Sigmoid colon (tissue), 7 donors: ENCODE data around the gene TNIK. TPM values are rescaled to one million over a fixed set of nuclear protein-coding genes. Genes with fewer than 3 reads are reported as not detected.

ENCODE experiments used
- DNase-seq: peaks from one replicate; pipeline ENCODE4 v3.0.0-alpha.2; 2019
- H3K27ac ChIP-seq, 4 donors: fragments of 200-600 bp; sonication (generic); one replicate each; pipeline ENCODE4 v1.5.1; 2016 to 2019; ENCODE audit warnings: mild to moderate bottlenecking in 1 of 4
- H3K27me3 ChIP-seq, 3 donors: fragments of 200-600 bp; sonication (generic); one replicate each; pipeline ENCODE4 v1.5.1; 2019; ENCODE audit warnings: mild to moderate bottlenecking in 1 of 3
- H3K36me3 ChIP-seq, 4 donors: fragments of 200-600 bp; sonication (generic); one replicate each; pipeline ENCODE4 v1.5.1; 2016 to 2019
- H3K4me1 ChIP-seq, 4 donors: fragments of 200-600 bp; sonication (generic); one replicate each; pipeline ENCODE4 v1.5.1; 2017 to 2019
- H3K4me3 ChIP-seq, 4 donors: fragments of 200-600 bp; sonication (generic); one replicate each; pipeline ENCODE4 v1.5.1; 2017 to 2019; ENCODE audit warnings: mild to moderate bottlenecking in 2 of 4, moderate library complexity in 1 of 4
- H3K9me3 ChIP-seq, 4 donors: fragments of 200-600 bp in 3 of 4; sonication (generic) in 3 of 4; one replicate each; pipeline versions ENCODE4 v1.5.1 to v1.6.1; 2013 to 2019
- CTCF ChIP-seq, 4 experiments: fragments of 450-650 bp in 3 of 4; fragments of 200-600 bp in 1 of 4; IDR thresholded peaks; one replicate each; pipeline ENCODE4 v1.5.1; 2016 to 2019; ENCODE audit warnings: antibody characterized with exemption in 4 of 4, mild to moderate bottlenecking in 3 of 4, moderate library complexity in 2 of 4
- EP300 ChIP-seq, 4 donors: sonication (generic); formaldehyde crosslinking; IDR thresholded peaks; one replicate each; pipeline ENCODE4 v1.6.1; 2017; ENCODE audit warnings: antibody characterized with exemption in 4 of 4
- POLR2A ChIP-seq, 2 donors: fragments of 450-650 bp; IDR thresholded peaks; one replicate each; pipeline ENCODE4 v1.6.1; 2016; ENCODE audit warnings: antibody characterized with exemption in 2 of 2, mild to moderate bottlenecking in 2 of 2, moderate library complexity in 2 of 2
- POLR2AphosphoS5 ChIP-seq, 4 donors: sonication (generic); formaldehyde crosslinking; IDR thresholded peaks; one replicate each; pipeline ENCODE4 v1.6.1; 2017; ENCODE audit warnings: antibody characterized with exemption in 4 of 4
- WGBS, 2 donors: extraction: QIAGEN DNeasy Blood & Tissue Kit; methylation state at CpG; one replicate each; pipeline ENCODE4 v1.1.7; 2013; 5-methylcytosine and 5-hydroxymethylcytosine counted together
- intact Hi-C: fragments of 100-400 bp; cut with DNase I; formaldehyde crosslinking; loops from one replicate; pipeline ENCODE4 v1.15.1; 2023
- polyA plus RNA-seq, 3 donors: library from polyadenylated mRNA; stranded (reverse); fragments of 200-250 nt; gene quantifications; one replicate each; pipeline ENCODE4 v1.2.3, GENCODE V29; 2013
- total RNA-seq, 4 donors: library from RNA; depleted of rRNA; stranded (reverse); fragments of >200 nt; gene quantifications; one replicate each; pipeline ENCODE4 v1.1.0, GENCODE V29; 2016
- donor health status: healthy with polysubstance abuse.
- donor health status: Bipolar disorder and iron deficiency.
- donor health status: healthy.

Gene TNIK
- total and polyA plus RNA-seq, 7 donors: 5.4 to 21.3 (median 9.2) TPM

GRCh38 chr3:171260899-171261298, 199.3 kb downstream of the TNIK start:
- Histone ChIP-seq H3K27ac (no peak overlapping the region), H3K4me1 (peaks cover 0 to 26% (median 21%) of the 10 kb centered on the region in 4 donors), H3K9me3 (no peaks in the 10 kb centered on the region), H3K36me3 (no peaks in the 10 kb centered on the region), H3K27me3 (no peaks in the 10 kb centered on the region), H3K4me3 (no peak overlapping the region)
- TF ChIP-seq POLR2AphosphoS5 (IDR thresholded peaks at IDR 0.05) (no peak), EP300 (IDR thresholded peaks at IDR 0.05) (no peak), POLR2A (IDR thresholded peaks at IDR 0.05) (no peak), CTCF (IDR thresholded peaks at IDR 0.05) (no peak)
- 85 to 87% methylated on average over 3 of the region's 3 CpGs for WGBS, 2 donors
- DNase-seq: no peak
- intact Hi-C loops: no loop called here

GRCh38 chr3:171260466-171260865, 199.7 kb downstream of the TNIK start:
- 98 to 100% methylated on average over 1 of the region's 1 CpG for WGBS, 2 donors
- TF ChIP-seq POLR2AphosphoS5 (IDR thresholded peaks at IDR 0.05) (no peak), EP300 (IDR thresholded peaks at IDR 0.05) (no peak), CTCF (IDR thresholded peaks at IDR 0.05) (no peak), POLR2A (IDR thresholded peaks at IDR 0.05) (no peak)

GRCh38 chr3:171258316-171258715, 201.9 kb downstream of the TNIK start:
- peak overlapping the region; percentile 14 to 60 (median 48) for H3K27ac ChIP-seq
- peaks cover 0 to 26% (median 20%) of the 10 kb centered on the region in 4 donors for H3K4me1 ChIP-seq
- H3K27me3 ChIP-seq: no peaks in the 10 kb centered on the region
- no peaks in the 10 kb centered on the region for H3K9me3 ChIP-seq
- no peak overlapping the region for H3K4me3 ChIP-seq
- H3K36me3 ChIP-seq: no peaks in the 10 kb centered on the region
- 82 to 92% methylated on average over 2 of the region's 2 CpGs for WGBS, 2 donors
- DNase-seq: no peak
- intact Hi-C loops: no loop called here
- TF ChIP-seq CTCF (IDR thresholded peaks at IDR 0.05): no peak

More at GRCh38 chr3:171260466-171260865, 199.7 kb downstream of the TNIK start:
- Histone ChIP-seq H3K27me3 (no peaks in the 10 kb centered on the region), H3K9me3 (no peaks in the 10 kb centered on the region), H3K4me3 (no peak overlapping the region), H3K27ac (no peak overlapping the region), H3K36me3 (no peaks in the 10 kb centered on the region), H3K4me1 (peaks cover 0 to 26% (median 20%) of the 10 kb centered on the region in 4 donors)
- intact Hi-C loops: no loop called here
- DNase-seq: no peak

GRCh38 chr3:171257251-171258203, 202.7 kb downstream of the TNIK start:
- no peaks in the 10 kb centered on the region for H3K36me3 ChIP-seq
- intact Hi-C loops: no loop called here
- DNase-seq: no peak
- peak overlapping the region; percentile 14 to 60 (median 48) for H3K27ac ChIP-seq
- WGBS, 2 donors: 90 to 93% methylated on average over 7 of the region's 7 CpGs
- peaks cover 0 to 23% (median 20%) of the 10 kb centered on the region in 4 donors for H3K4me1 ChIP-seq
- no peaks in the 10 kb centered on the region for H3K9me3 ChIP-seq
- H3K27me3 ChIP-seq: no peaks in the 10 kb centered on the region
- H3K4me3 ChIP-seq: no peak overlapping the region
- TF ChIP-seq CTCF (IDR thresholded peaks at IDR 0.05) (no peak), POLR2AphosphoS5 (IDR thresholded peaks at IDR 0.05) (no peak), EP300 (IDR thresholded peaks at IDR 0.05) (no peak), POLR2A (IDR thresholded peaks at IDR 0.05) (no peak)
